DMS114 treated with DMSO at 0.1 percent for 48 hours (cell line): Measurements from ENCODE around the gene RNF223.
A peak's percentile ranks its signal among the peaks of the same experiment; 100 is the strongest.
"Not testable (repeated sequence)": the region's sequence is repeated elsewhere in the genome, so short reads cannot be mapped to it uniquely, and the experiment has no call there.

Experiments used
- DNase-seq: peaks from one replicate; lab custom pipeline; 2025; ENCODE audit not compliant: unreplicated experiment; lab: John Stamatoyannopoulos, UW

RNF223 gene

GRCh38 chr1:1088029-1088800, 14.1 kb upstream of the RNF223 start:
- no peak for DNase-seq

GRCh38 chr1:1087351-1088028, 13.4 kb upstream of the RNF223 start:
- no peak for DNase-seq

GRCh38 chr1:1086911-1087341, 12.8 kb upstream of the RNF223 start:
- DNase-seq: no peak

GRCh38 chr1:1085911-1086841, 12.1 kb upstream of the RNF223 start:
- no peak for DNase-seq

- DNase-seq: no peak
These were observed 11.2 kb upstream of the RNF223 start for GRCh38 chr1:1085171-1085841.

- no peak for DNase-seq
These were observed 10.5 kb upstream of the RNF223 start for GRCh38 chr1:1084372-1085170.

- DNase-seq: no peak
These were observed 9.6 kb upstream of the RNF223 start for GRCh38 chr1:1083416-1084371.

GRCh38 chr1:1082776-1083415, 8.8 kb upstream of the RNF223 start:
- DNase-seq: no peak

- DNase-seq: no peak
These were observed 8.2 kb upstream of the RNF223 start for GRCh38 chr1:1082239-1082775.

- DNase-seq: no peak
These were observed 7.5 kb upstream of the RNF223 start for GRCh38 chr1:1081311-1082238.

GRCh38 chr1:1080951-1081310, 6.8 kb upstream of the RNF223 start:
- DNase-seq: no peak

- peak; percentile 57 for DNase-seq
These were observed 6.1 kb upstream of the RNF223 start for GRCh38 chr1:1080122-1080757.

GRCh38 chr1:1079408-1080121, 5.5 kb upstream of the RNF223 start:
- peak; percentile 51 for DNase-seq

GRCh38 chr1:1077396-1077795, 3.3 kb upstream of the RNF223 start:
- not testable (repeated sequence) for DNase-seq

GRCh38 chr1:1075148-1075935, 1.2 kb upstream of the RNF223 start:
- DNase-seq: no peak
